Measurements from ENCODE around the gene MYB.

GRCh38 chr6:135187372-135187771 is 6.3 kb downstream of the MYB start:
- TF ChIP-seq CTCF (conservative IDR thresholded peaks at IDR 0.05; ENCODE audit: low read depth in 2 of 2): no peak
- TF ChIP-seq POLR2AphosphoS5 (IDR thresholded peaks at IDR 0.05; ENCODE audit: low read depth): no peak
- no peak for TF ChIP-seq EZH2phosphoT487 (IDR thresholded peaks at IDR 0.05; ENCODE audit: unreplicated experiment)
- no peak for TF ChIP-seq EZH2 (IDR thresholded peaks at IDR 0.05; ENCODE audit: low read depth, unreplicated experiment)
- no peak for TF ChIP-seq CREB1 (CRISPR knock-in tag; IDR thresholded peaks at IDR 0.05; ENCODE audit: low read depth)
- no peak for TF ChIP-seq ZNF114 (CRISPR knock-in tag; IDR thresholded peaks at IDR 0.05)
- no peak for TF ChIP-seq REST (IDR thresholded peaks at IDR 0.05; ENCODE audit: unreplicated experiment)
- TF ChIP-seq JUNB (IDR thresholded peaks at IDR 0.05; ENCODE audit: unreplicated experiment): no peak

Measured in GM23338 (cell line).